Measurements from ENCODE around the gene LPIN1. TPM values are rescaled to one million over a fixed set of nuclear protein-coding genes. Genes with fewer than 3 reads are reported as not detected.

Gene LPIN1
- total RNA-seq, 1 experiment from 2014 or later: 4.4 TPM

- Histone ChIP-seq H3K56ac (ENCODE audit: insufficient read length, low read depth, low read length) (no peak overlapping the region), H2AFZ (ENCODE audit: low read length) (no peak overlapping the region), H3K79me2 (ENCODE audit: insufficient read depth, low read length) (no peaks in the 10 kb centered on the region), H4K20me1 (ENCODE audit: control insufficient read depth, insufficient read depth, insufficient read length) (no peaks in the 10 kb centered on the region), H3K27ac (ENCODE audit: insufficient read length, low read depth, low read length) (no peak overlapping the region), H2BK120ac (ENCODE audit: low read depth, low read length, poor library complexity, severe bottlenecking) (no peak overlapping the region), H3K14ac (ENCODE audit: insufficient read depth, low read length) (no peak overlapping the region), H2BK5ac (ENCODE audit: insufficient read length, low read length) (no peak overlapping the region), H3K23me2 (ENCODE audit: insufficient read length, low read depth, low read length, poor library complexity, severe bottlenecking) (no peaks in the 10 kb centered on the region), H3K18ac (ENCODE audit: insufficient read length, low read depth, low read length) (no peak overlapping the region), H2BK20ac (ENCODE audit: low read depth, low read length, poor library complexity, severe bottlenecking) (no peak overlapping the region), H4K91ac (ENCODE audit: insufficient read length, low read depth, low read length) (no peak overlapping the region), H4K8ac (replicated peaks; ENCODE audit: insufficient read length, low read depth, low read length) (no peak overlapping the region), H3K4me1 (ENCODE audit: insufficient read depth, low read length) (no peaks in the 10 kb centered on the region), H3K4ac (ENCODE audit: low read depth, low read length) (no peak overlapping the region), H4K5ac (ENCODE audit: insufficient read length, low read depth, low read length) (no peak overlapping the region), H3K9me3 (ENCODE audit: control insufficient read depth, low read depth, low read length) (no peaks in the 10 kb centered on the region), H3T11ph (ENCODE audit: low read length) (no peak overlapping the region), H3K79me1 (ENCODE audit: insufficient read depth, low read depth, low read length, poor library complexity, severe bottlenecking) (no peaks in the 10 kb centered on the region), H3K4me2 (ENCODE audit: insufficient read depth, insufficient read length, low read length) (no peak overlapping the region), H3K23ac (ENCODE audit: insufficient read length, low read depth, low read length) (no peak overlapping the region), H3K27me3 (ENCODE audit: insufficient read depth, low read length) (no peaks in the 10 kb centered on the region), H2BK15ac (ENCODE audit: low read depth, low read length) (no peak overlapping the region), H3K9ac (ENCODE audit: extremely low read depth, insufficient read length, low read length) (no peak overlapping the region), H2BK12ac (ENCODE audit: insufficient read length, low read depth, low read length) (no peak overlapping the region), H2AK5ac (ENCODE audit: insufficient read length, low read length) (no peak overlapping the region)
- DNase-seq: no peak
- H3K36me3 Mint-ChIP-seq (ENCODE audit: insufficient read depth in 1 of 3, low read depth in 3 of 3): no peaks in the 10 kb centered on the region; a peak in 2 of 7 replicates
- no peak for TF ChIP-seq CTCF (conservative IDR thresholded peaks at IDR 0.05)
- H3K4me1 Mint-ChIP-seq: peaks cover 2 to 4% of the 10 kb centered on the region in 2 experiments
- no CpG with 5 or more reads among the region's 1 CpG for WGBS (ENCODE audit: extremely low coverage, insufficient read length, low lambda C conversion rate)
- H3K27ac Mint-ChIP-seq: peak overlapping the region in 1 of 3 experiments; percentile 11; a peak in 1 of 7 replicates
- H3K4me3 Mint-ChIP-seq: no peak overlapping the region
- peaks cover 4% of the 10 kb centered on the region; the same call in 1 of the 2 replicates for H3K27me3 Mint-ChIP-seq (ENCODE audit: low read depth)
- no peaks in the 10 kb centered on the region for H3K9me3 Mint-ChIP-seq
Measured at GRCh38 chr2:11717623-11718022, 28.8 kb upstream of the LPIN1 start.

All from H9 (cell line).